ENCODE data around the gene CRIM1. TPM values are rescaled to one million over a fixed set of nuclear protein-coding genes. Genes with fewer than 3 reads are reported as not detected.

Gene CRIM1
- total and polyA plus RNA-seq, 12 donors = 7.6 to 66.3 (median 24.3) TPM

DNA sequence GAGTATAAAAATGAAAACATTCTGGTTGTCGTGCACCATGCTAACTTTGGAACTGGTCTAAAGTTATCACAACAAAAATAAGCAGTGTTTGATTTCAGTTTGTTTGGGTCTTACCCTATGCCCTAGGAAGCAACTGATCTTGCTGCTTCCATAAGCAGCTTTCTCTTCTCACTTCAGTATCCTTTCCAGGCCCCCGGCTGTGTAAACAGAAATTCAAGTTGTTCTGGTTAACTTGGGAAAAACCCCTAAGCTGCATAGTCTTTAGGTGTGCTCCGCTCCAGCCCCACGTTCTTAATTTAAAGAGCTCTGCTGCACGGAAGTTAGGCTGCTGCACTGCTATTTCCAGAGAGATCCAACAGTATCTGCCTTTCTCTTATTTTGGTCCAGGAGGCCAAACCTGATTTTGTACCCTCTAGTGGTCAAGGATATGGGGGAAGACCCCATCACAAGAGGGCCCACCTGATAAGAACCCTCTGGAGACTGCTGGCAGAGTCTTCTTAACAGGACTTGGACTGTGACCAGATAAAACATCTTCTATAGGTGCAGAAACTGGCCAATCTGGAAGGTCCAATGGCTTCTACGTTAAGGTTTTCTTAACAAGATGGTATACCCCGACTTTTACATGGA lies 173.3 kb downstream of the CRIM1 start:
- Histone ChIP-seq H3K9me3 (replicated peaks in 1 of 3) (no peaks in the 10 kb centered on the region), H3K4me3 (no peak overlapping the region), H3K4me1 (replicated peaks in 1 of 2) (no peaks in the 10 kb centered on the region), H3K27ac (no peak overlapping the region), H3K27me3 (no peaks in the 10 kb centered on the region), H3K36me3 (replicated peaks in 1 of 2) (no peaks in the 10 kb centered on the region)
- intact Hi-C loops (cut with DNase I) = no loop called here
- WGBS, 4 donors = 88 to 89% (median 88%) methylated on average over 7 of the region's 7 CpGs
- TF ChIP-seq POLR2A (IDR thresholded peaks at IDR 0.05) = no peak
- TF ChIP-seq, protein P1, sequence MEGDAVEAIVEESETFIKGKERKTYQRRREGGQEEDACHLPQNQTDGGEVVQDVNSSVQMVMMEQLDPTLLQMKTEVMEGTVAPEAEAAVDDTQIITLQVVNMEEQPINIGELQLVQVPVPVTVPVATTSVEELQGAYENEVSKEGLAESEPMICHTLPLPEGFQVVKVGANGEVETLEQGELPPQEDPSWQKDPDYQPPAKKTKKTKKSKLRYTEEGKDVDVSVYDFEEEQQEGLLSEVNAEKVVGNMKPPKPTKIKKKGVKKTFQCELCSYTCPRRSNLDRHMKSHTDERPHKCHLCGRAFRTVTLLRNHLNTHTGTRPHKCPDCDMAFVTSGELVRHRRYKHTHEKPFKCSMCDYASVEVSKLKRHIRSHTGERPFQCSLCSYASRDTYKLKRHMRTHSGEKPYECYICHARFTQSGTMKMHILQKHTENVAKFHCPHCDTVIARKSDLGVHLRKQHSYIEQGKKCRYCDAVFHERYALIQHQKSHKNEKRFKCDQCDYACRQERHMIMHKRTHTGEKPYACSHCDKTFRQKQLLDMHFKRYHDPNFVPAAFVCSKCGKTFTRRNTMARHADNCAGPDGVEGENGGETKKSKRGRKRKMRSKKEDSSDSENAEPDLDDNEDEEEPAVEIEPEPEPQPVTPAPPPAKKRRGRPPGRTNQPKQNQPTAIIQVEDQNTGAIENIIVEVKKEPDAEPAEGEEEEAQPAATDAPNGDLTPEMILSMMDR (IDR thresholded peaks at IDR 0.05) = no peak
- DNase-seq = no peak

DNA sequence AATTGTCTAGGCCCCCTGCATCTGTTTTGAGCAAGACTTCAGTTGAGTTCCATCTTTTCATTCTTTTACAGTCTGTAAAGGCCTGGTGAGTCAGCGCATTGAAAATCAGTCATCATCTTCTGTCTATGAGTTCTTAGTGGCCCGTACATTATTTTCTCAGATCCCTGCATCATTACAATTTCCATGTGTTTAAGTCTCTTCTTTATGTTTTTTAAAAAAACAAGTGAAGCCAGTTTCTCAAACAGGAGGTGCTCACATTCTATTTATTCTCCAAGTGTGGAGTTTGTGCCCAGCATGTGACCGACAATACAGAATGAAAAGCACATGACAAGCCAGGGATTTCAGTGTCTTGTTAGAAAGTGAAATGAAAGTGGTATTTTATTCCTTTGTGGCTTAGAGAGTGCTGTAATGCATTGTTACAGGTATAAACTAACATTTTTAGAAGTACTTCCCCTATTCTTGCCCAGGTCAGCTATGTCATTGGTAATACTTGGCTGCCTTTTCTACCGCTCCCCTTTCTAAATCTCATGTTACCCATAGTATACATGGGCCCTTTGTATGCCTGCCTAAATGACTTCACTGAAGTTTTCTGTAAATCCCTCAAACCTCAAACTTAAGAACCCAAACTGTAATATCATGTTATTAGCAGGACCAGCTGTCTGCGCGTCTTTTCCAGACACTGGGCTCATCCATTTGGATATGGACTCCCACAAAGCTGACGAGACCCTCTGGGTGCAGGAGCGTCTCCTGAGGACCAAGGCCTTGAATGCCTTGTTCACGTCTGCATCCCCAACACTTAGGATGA lies 174.8 kb downstream of the CRIM1 start:
- no peaks in the 10 kb centered on the region for H3K4me1 ChIP-seq (replicated peaks in 1 of 2)
- H3K9me3 ChIP-seq (replicated peaks in 1 of 3) = no peaks in the 10 kb centered on the region
- no peaks in the 10 kb centered on the region for H3K36me3 ChIP-seq (replicated peaks in 1 of 2)
- no peak overlapping the region for H3K27ac ChIP-seq
- intact Hi-C loops (cut with DNase I) = no loop called here
- H3K27me3 ChIP-seq = no peaks in the 10 kb centered on the region
- TF ChIP-seq, protein P1 (IDR thresholded peaks at IDR 0.05) = no peak
- no peak for TF ChIP-seq POLR2A (IDR thresholded peaks at IDR 0.05)
- 87 to 92% (median 90%) methylated on average over 9 of the region's 9 CpGs for WGBS, 4 donors
- no peak for DNase-seq
- no peak overlapping the region for H3K4me3 ChIP-seq

DNA sequence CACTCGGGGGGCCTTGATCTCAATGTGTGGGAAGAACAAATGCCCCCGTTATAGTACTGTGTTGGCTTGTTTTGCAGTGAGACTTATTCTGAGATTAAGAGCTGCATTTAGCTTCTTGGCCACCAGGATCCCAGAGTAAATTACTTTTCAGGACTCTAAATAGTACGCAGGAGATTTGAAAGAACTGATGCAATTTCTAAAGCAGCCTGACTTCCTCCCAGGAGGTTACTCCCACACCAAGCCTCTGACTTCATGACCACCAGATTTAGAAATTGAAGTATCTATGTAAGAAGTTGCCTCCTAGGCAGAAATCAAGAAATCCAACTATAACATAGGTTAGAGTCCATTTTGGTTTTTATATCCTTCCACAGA lies 175.4 kb downstream of the CRIM1 start:
- no peak for TF ChIP-seq POLR2A (IDR thresholded peaks at IDR 0.05)
- TF ChIP-seq, protein P1 (IDR thresholded peaks at IDR 0.05) = no peak
- intact Hi-C loops (cut with DNase I) = no loop called here

DNA sequence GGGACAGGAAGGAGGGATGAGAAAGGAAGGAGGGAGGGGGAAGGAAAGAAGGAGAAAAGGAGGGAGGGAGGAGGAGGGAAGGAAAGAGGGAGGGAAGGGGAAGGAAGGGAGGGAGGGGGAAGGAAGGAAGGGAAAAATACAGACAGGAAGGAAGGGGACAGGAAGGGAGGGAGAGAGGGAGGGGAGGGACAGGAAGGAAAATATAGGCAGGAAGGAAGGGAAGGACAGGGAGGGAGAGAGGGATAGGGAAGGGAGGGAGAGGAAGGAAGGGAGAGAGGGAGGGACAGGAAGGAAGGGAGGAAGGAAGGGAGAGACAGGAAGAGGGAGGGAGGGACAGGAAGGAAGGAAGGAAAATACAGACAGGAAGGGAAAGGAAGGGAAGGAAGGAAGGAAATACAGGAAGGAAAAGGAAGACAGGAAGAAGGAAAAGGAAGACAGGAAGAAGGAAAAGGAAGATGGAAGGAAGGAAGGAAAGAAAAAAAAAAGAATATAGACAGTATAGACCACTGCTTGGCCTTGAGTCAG lies 178.8 kb downstream of the CRIM1 start:
- Histone ChIP-seq H3K27me3 (no peaks in the 10 kb centered on the region), H3K36me3 (replicated peaks in 1 of 2) (no peaks in the 10 kb centered on the region), H3K4me3 (no peak overlapping the region), H3K4me1 (replicated peaks in 1 of 2) (no peaks in the 10 kb centered on the region), H3K9me3 (replicated peaks in 1 of 3) (no peaks in the 10 kb centered on the region), H3K27ac (no peak overlapping the region)
- intact Hi-C loops (cut with DNase I) = no loop called here
- DNase-seq = no peak
- TF ChIP-seq, protein P1 (IDR thresholded peaks at IDR 0.05) = no peak
- TF ChIP-seq POLR2A (IDR thresholded peaks at IDR 0.05) = no peak

More for the DNA sequence above, 175.4 kb downstream of the CRIM1 start:
- H3K27me3 ChIP-seq = no peaks in the 10 kb centered on the region
- DNase-seq = no peak
- no peak overlapping the region for H3K27ac ChIP-seq
- H3K9me3 ChIP-seq (replicated peaks in 1 of 3) = no peaks in the 10 kb centered on the region
- 70 to 93% (median 90%) methylated on average over 3 of the region's 3 CpGs for WGBS, 4 donors
- no peaks in the 10 kb centered on the region for H3K36me3 ChIP-seq (replicated peaks in 1 of 2)
- no peak overlapping the region for H3K4me3 ChIP-seq
- H3K4me1 ChIP-seq (replicated peaks in 1 of 2) = no peaks in the 10 kb centered on the region
